Measurements from ENCODE around the gene PCDHA2.
"Not testable (repeated sequence)": the region's sequence is repeated elsewhere in the genome, so short reads cannot be mapped to it uniquely, and the experiment has no call there.

The PCDHA2 gene

DNA sequence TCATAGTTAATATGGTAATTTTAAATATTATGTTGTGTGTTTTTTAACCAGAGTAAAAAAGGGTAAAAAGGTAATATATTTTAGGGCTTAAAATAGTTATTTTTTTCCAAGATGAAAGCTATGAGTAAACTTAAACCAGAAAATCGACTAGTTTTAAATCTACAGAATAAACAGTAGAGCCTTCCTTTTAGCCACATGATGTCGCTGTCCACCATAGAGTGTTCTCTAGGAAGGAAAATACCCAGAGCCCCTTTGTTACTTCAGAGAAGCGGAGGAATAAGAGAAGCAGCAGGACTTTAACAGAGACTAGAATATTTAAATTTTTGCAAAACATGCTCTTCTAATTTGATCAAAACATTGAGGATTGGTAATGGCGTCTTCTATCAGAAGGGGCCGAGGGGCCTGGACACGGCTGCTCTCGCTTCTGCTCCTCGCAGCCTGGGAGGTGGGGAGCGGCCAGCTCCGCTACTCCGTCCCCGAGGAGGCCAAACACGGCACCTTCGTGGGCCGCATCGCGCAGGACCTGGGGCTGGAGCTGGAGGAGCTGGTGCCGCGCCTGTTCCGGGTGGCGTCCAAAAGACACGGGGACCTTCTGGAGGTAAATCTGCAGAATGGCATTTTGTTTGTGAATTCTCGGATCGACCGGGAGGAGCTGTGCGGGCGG is at the start of gene PCDHA2:
Gene PCDHA2 (plus strand): TSS at position 258 of the 664 bp plus-strand sequence.
- DNase-seq: no peak

DNA sequence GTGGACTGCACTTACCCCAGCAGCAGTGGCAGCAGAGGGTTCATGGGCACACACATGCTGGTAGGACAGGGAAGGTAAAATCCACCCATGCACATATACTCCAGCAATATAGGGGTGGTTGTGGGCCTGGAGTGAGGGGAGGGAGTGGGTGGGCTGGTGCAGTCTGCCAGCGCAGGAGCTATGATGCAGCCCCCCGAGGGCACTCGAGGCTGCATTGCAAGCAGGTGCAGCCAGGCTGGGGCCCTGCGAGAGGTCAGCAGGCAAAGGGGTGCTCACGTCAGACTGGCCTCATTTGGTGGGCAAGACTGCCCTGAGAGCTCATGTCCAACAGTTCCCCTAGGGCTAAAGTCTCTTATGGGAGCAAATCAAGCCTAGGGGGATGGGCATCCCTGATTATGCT is 41.1 kb upstream of the PCDHA2 start:
- no peak for DNase-seq

DNA sequence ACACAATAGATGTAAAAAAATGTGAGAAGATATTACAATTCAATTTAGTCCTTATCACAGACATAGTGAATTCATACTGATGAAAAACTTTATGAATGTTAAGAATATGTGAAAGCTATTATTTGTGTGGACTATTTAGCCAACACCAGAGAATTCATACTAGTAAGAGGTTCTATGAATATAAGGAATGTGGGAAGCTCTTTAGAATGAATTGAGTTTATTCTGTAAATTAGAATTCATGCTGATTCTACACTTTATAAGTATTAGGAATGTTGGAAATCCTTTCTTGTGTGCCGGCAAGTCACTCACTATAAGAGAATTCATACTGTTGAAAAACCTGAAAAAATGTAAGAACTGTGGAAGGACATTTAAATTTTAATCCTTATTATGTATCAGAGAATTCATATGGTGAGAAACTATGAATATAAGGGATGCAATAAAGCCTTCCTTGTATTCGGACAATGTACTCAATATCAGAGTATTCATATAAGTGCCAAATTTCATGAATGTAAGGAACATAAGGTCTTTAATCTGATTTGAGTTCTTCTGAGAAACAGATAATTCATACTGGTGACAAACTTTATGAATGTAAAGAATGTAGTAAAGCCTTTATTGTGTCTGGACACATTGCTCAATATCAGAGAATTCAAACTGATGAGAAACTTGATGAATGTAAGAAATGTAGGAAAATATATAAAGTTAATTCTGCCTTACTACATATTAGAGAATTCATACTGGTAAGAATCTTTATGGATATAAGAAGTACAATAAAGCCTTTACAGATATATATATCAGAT is 30.3 kb upstream of the PCDHA2 start:
- DNase-seq: no peak

DNA sequence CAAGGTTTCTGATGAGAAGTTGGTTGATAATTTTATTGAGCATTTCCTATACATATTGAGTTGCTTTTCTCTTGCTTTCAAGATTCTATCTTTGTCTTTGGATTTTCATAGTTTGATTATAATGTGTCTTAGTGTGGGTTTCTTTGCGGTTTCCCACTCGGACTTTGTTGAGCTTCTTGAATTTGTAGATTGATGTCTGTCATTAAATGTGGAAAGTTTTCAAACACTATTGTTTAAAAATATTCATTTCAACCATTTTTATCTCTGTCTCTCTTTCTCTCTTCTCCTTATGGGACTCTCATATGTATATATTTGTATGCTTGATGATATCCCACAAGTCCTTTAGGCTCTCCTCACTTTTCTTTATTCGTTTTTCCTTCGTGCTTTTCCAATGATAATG is 27.2 kb upstream of the PCDHA2 start:
- DNase-seq: no peak

DNA sequence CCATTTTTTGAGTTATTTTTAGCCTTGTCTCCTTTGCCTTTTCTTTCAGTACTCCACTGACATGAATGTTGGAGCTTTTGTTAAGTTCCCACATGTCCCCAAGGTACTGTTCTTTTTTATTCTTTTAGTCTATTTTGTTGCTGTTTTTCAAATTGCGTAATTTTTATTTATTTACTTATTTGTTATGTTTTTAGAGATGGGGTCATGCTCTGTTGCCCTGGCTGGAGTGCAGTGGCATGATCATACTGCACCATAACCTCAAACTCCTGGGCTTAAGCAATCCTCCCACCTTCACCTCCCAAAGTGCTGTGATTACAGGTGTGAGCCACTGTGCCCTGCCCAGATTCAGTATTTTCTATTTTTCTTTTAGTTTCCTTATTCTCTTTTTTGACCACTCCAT is 14.1 kb upstream of the PCDHA2 start:
- no peak for DNase-seq

DNA sequence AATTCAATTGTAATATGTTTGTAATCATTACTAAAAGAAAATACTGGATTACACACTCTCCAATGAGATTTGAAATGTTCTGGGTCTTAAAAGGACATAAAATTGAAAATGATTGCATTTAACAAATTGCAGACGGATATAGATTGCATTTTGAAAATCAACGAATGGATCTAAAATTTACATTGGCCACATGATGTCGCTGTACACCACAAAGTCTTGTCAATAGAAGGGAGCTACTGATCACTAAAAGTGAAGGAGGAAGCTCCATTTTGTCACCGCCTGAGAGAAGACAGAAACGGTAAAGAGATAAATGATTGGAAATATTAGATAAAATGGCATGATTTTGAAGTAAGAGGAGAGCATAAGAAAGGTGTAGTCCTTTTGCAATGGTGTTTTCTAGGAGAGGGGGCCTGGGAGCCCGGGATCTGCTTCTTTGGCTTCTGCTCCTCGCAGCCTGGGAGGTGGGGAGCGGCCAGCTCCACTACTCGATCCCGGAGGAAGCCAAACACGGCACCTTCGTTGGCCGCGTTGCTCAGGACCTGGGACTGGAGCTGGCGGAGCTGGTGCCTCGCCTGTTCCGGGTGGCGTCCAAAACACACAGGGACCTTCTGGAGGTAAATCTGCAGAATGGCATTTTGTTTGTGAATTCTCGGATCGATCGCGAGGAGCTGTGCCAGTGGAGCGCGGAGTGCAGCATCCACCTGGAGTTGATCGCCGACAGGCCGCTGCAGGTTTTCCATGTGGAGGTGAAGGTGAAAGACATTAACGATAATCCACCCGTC is 8.6 kb upstream of the PCDHA2 start, which contains the start of gene PCDHA1:
Gene PCDHA1 (plus strand): TSS at position 236 of the 782 bp plus-strand sequence.
- DNase-seq: no peak

DNA sequence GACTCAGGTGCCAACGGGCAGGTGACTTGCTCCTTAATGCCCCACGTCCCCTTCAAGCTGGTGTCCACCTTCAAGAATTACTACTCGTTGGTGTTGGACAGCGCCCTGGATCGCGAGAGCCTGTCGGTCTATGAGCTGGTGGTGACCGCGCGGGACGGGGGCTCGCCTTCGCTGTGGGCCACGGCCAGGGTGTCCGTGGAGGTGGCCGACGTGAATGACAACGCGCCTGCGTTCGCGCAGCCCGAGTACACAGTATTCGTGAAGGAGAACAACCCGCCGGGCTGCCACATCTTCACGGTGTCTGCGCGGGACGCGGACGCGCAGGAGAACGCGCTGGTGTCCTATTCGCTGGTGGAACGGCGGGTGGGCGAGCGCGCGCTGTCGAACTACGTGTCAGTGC is 7.2 kb upstream of the PCDHA2 start:
- DNase-seq: not testable (repeated sequence)

DNA sequence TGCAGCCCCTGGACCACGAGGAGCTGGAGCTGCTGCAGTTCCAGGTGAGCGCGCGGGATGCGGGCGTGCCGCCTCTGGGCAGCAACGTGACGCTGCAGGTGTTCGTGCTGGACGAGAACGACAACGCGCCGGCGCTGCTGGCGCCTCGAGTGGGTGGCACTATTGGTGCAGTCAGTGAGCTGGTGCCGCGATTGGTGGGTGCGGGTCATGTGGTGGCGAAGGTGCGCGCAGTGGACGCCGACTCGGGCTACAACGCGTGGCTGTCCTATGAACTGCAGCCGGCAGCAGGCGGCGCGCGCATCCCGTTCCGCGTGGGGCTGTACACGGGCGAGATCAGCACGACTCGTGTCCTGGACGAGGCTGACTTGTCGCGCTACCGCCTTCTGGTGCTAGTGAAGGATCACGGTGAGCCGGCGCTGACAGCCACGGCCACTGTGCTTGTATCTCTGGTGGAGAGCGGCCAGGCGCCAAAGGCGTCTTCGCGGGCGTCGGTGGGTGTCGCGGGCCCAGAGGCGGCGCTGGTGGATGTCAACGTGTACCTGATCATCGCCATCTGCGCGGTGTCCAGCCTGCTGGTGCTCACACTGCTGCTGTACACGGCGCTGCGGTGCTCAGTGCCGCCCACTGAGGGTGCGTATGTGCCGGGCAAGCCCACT is 6.7 kb upstream of the PCDHA2 start:
- DNase-seq: not testable (repeated sequence)

DNA sequence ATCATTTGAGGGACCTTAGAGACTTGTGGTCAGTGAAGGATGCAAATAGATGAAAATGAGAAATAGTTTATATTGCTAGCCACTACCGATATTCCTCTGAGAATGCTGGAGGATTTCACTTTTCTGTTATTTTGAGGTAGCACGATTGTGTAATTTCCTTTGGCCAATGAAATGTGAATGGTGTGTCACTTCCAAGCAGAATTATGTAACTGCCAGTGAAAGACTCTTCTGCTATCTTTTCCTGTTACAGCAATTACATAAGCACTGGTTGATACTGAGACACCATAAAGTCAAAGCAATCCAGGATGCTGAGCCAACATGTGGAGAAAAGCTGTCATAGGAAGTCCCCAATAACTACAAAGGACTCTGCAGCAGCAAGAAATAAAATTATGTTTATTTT is 3.6 kb upstream of the PCDHA2 start:
- no peak for DNase-seq

DNA sequence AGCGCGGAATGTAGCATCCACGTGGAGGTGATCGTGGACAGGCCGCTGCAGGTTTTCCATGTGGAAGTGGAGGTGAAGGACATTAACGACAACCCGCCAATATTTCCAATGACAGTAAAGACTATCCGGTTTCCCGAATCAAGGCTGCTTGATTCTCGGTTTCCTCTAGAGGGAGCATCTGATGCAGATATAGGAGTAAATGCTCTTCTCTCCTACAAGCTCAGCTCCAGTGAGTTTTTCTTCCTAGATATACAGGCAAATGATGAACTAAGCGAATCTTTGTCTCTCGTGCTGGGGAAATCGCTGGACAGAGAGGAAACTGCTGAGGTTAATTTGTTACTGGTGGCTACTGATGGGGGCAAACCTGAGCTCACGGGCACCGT is 598 bp downstream of the PCDHA2 start:
- no peak for DNase-seq

DNA sequence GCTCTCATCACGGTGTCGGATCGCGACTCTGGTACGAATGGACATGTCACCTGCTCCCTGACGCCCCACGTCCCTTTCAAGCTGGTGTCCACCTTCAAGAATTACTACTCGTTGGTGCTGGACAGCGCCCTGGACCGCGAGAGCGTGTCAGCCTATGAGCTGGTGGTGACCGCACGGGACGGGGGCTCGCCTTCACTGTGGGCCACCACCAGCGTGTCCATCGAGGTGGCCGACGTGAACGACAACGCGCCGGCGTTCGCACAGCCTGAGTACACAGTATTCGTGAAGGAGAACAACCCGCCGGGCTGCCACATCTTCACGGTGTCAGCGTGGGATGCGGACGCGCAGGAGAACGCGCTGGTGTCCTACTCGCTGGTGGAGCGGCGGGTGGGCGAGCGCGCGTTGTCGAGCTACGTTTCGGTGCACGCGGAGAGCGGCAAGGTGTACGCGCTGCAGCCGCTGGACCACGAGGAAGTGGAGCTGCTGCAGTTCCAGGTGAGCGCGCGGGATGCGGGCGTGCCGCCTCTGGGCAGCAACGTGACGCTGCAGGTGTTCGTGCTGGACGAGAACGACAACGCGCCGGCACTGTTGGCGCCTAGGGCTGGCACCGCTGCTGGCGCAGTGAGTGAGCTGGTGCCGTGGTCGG is 1.5 kb downstream of the PCDHA2 start:
- DNase-seq: not testable (repeated sequence)

DNA sequence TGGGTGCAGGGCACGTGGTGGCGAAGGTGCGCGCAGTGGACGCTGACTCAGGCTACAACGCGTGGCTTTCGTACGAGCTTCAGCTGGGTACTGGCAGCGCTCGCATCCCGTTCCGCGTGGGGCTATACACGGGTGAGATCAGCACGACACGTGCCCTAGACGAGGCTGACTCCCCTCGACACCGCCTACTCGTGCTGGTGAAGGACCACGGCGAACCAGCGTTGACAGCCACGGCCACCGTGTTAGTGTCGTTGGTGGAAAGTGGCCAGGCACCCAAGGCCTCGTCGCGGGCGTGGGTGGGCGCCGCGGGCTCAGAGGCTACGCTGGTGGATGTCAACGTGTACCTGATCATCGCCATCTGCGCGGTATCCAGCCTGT is 2.1 kb downstream of the PCDHA2 start:
- no peak for DNase-seq

DNA sequence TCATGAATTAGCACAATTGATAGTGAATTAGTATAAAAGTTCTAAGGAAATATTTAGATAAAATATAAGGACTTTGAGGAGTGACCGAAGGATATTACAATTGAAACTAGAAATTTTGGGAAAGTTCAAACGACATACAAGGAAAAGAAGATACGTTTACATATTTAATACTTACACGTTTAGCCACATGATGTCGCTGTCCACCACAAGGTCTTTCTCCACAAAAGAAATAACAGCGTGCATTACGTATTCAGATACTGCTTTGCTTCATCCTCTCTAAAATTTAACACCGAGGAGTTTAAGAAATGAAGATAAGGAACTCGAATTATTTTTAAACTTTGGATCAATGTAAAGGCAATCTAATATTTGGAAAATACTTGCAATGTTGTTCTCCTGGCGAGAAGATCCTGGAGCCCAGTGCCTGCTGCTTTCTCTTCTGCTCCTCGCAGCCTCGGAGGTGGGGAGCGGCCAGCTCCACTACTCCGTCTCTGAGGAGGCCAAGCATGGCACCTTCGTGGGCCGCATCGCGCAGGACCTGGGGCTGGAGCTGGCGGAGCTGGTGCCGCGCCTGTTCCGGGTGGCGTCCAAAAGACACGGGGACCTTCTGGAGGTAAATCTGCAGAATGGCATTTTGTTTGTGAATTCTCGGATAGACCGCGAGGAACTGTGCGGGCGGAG is 6.3 kb downstream of the PCDHA2 start, which contains the start of gene PCDHA3:
Gene PCDHA3 (plus strand): TSS at position 242 of the 678 bp plus-strand sequence.
- DNase-seq: no peak

DNA sequence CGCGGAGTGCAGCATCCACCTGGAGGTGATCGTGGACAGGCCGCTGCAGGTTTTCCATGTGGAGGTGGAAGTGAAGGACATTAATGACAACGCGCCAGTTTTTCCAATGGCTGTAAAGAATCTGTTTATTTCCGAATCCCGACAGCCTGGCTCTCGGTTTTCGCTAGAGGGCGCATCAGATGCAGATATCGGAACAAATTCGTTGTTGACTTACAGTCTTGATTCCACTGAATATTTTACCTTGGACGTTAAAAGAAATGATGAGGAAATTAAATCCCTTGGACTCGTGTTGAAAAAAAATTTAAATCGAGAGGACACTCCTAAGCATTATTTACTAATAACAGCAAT is 6.8 kb downstream of the PCDHA2 start:
- no peak for DNase-seq

DNA sequence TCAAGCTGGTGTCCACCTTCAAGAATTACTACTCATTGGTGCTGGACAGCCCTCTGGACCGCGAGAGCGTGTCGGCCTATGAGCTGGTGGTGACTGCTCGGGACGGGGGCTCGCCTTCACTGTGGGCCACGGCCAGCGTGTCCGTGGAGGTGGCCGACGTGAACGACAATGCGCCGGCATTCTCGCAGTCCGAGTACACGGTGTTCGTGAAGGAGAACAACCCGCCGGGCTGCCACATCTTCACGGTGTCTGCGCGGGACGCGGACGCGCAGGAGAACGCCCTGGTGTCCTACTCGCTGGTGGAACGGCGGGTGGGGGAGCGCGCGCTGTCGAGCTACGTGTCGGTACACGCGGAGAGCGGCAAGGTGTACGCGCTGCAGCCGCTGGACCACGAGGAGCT is 7.7 kb downstream of the PCDHA2 start:
- DNase-seq: not testable (repeated sequence)

DNA sequence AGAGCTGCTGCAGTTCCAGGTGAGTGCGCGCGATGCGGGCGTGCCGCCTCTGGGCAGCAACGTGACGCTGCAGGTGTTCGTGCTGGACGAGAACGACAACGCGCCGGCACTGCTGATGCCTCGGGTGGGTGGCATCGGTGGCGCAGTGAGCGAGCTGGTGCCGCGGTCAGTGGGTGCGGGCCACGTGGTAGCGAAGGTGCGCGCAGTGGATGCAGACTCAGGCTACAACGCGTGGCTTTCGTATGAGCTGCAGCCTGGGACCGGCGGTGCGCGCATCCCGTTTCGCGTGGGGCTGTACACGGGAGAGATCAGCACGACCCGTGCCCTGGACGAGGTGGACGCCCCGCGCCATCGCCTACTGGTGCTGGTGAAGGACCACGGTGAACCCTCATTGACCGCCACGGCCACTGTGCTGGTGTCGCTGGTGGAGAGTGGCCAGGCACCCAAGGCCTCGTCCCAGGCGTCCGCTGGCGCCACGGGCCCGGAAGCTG is 8.2 kb downstream of the PCDHA2 start:
- no peak for DNase-seq

DNA sequence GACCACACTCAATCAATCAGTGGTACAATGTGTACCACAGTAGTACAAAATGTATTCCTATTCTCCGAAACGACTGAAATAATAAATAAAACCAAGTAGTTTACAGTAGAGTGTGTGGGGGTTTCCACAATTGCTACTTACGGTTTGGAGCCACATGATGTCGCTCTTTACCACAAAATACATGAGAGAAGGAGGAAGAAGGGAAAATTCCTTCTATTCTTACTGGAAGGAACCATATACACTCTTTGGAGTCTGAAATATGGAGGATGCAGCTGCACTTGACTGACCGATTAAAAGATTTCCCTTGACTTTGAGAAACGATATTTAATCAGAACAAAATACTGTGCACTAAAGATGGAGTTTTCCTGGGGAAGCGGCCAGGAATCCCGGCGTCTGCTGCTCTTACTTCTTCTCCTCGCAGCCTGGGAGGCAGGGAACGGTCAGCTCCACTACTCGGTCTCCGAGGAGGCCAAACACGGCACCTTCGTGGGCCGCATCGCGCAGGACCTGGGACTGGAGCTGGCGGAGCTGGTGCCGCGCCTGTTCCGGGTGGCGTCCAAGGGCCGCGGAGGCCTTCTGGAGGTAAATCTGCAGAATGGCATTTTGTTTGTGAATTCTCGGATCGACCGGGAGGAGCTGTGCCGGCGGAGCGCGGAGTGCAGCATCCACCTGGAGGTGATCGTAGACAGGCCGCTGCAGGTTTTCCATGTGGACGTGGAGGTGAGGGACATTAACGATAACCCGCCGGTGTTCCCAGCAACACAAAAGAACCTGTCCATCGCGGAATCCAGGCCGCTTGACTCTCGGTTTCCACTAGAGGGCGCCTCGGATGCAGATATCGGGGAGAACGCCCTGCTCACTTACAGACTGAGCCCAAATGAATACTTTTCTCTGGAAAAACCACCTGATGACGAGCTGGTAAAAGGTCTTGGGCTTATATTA is 12.5 kb downstream of the PCDHA2 start, which contains the start of gene PCDHA4:
Gene PCDHA4 (plus strand): TSS at position 235 of the 942 bp plus-strand sequence.
- DNase-seq: no peak

DNA sequence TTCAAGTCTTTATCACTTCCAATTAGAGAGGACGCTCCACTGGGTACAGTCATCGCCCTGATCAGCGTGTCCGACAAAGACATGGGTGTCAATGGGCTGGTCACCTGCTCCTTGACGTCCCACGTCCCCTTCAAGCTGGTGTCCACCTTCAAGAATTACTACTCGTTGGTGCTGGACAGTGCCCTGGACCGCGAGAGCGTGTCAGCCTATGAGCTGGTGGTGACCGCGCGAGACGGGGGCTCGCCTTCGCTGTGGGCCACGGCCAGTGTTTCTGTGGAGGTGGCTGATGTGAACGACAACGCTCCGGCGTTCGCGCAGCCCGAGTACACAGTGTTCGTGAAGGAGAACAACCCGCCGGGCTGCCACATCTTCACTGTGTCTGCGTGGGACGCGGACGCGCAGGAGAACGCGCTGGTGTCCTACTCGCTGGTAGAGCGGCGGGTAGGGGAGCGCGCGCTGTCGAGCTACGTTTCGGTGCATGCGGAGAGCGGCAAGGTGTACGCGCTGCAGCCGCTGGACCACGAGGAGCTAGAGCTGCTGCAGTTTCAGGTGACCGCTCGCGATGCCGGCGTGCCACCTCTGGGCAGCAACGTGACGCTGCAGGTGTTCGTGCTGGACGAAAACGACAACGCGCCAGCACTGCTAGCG is 13.7 kb downstream of the PCDHA2 start:
- not testable (repeated sequence) for DNase-seq

DNA sequence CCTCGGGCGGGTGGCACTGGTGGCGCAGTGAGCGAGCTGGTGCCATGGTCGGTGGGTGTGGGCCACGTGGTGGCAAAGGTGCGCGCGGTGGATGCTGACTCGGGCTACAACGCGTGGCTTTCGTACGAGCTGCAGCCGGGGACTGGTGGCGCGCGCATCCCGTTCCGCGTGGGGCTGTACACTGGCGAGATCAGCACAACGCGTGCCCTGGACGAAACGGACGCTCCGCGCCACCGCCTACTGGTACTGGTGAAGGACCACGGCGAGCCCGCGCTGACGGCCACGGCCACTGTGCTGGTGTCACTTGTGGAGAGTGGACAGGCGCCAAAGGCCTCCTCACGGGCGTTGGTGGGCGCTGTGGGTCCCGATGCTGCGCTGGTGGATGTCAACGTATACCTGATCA is 14.2 kb downstream of the PCDHA2 start:
- DNase-seq: no peak
